Forelimb muscle (tissue), 1 donor: ENCODE results near the gene SPAG6. TPM values are rescaled to one million over a fixed set of nuclear protein-coding genes. Genes with fewer than 3 reads are reported as not detected.
"Not testable (repeated sequence)": the region's sequence is repeated elsewhere in the genome, so short reads cannot be mapped to it uniquely, and the experiment has no call there.

Source experiments
- DNase-seq: peaks from one replicate; pipeline ENCODE4 v3.0.0-alpha.2; 2013; ENCODE audit warnings: low read depth
- polyA plus RNA-seq: library from polyadenylated mRNA; unstranded; fragments of 120-200 nt; gene quantifications from one replicate; pipeline ENCODE4 v1.2.1, GENCODE V29; 2013; ENCODE audit not compliant: insufficient read length

Gene SPAG6
- polyA plus RNA-seq, 1 donor = 7.7 TPM

DNA sequence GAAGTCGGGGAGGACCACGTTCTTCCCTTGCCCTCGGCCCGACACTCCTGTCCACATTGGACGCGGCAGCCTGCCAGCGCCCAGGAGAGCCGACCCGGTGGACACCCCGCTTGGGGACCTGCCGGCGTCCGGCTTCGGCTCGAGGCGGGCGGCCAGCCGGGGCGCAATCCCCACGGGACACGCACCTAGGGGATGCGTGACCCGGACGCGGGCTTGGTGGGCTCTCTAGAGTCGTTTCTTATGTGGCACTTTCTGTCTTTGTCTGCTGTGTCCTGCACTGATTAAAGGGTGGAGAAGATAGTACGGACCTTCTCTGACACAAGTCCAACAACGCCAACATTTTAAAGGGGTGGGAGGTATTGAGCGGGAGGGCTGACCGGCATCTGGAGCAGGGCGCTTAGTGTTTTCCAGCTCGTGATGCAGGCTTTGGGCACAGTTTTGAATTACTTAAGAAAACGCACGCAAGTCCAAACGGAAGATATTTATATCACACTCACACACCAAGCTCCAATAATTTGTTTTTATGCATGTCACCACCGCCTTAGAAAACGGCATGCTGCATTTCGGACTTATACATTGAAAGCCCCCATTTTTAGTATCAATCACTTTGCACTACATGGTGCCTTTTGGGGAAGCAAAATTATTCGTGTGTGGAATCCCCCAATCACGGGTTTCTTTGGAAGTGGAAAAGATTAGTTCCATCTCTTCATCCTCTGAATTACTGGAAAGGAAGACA is 3.9 kb upstream of the SPAG6 start:
- DNase-seq = no peak

DNA sequence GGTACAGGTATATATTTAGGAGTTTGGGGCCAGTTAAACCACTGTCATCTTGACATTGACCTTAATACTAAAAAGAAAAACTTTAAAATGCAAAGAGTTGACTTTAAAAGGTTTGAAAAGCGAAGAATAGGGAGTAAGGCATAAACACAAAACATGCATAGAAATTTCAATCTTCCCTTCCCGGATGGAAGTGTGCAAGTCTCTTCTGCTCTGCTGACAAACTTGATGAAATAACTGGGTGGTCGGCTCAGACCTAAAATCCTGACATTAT is 3.4 kb upstream of the SPAG6 start:
- DNase-seq = no peak

DNA sequence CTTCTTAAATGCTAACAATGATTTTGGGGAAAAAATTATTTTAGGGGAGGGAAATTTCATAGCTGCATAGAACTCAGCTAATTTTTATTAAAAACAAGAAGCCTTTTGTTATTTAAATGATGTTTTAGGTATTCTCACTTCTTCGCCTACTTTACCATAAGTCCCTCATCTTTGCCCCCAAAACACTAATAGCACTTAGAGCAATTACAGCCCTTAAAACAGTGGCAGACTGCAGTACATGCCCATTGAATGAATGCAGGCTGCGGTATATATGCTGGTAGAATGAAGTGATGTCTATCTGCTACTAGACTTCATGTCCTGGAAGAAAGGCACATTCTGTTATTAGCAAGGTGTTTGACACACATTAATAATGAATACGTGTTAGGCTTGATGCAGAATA is 2.9 kb upstream of the SPAG6 start:
- DNase-seq = no peak

GRCh38 chr10:22343731-22344130 is 1.6 kb upstream of the SPAG6 start:
- no peak for DNase-seq

- DNase-seq = no peak
Measured at GRCh38 chr10:22344249-22344648, 1.0 kb upstream of the SPAG6 start.

DNA sequence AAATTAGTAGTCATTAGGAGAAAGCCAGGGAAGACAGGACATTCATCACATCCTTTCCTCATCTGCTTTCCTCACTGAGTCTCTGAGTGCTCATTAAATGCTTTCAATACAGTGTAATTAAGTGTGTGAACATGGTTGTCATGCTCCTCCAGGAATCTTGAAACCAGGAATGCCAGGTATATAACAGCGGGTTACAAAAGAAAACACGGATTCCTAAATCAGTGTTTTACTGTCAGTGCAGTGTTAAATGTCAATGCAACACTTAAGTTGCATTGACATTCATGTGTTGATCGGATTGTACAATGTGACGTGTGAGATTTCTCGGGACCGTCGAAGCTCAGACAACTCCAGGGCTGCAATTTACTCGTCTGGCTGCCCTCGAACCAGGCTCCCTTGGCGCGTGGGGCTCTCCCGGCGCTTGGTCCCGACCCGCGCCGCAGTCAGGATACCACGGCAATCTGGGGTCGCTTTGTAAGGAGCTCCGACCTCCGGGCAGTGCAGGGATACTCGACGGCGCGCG is 455 bp upstream of the SPAG6 start:
- no peak for DNase-seq

DNA sequence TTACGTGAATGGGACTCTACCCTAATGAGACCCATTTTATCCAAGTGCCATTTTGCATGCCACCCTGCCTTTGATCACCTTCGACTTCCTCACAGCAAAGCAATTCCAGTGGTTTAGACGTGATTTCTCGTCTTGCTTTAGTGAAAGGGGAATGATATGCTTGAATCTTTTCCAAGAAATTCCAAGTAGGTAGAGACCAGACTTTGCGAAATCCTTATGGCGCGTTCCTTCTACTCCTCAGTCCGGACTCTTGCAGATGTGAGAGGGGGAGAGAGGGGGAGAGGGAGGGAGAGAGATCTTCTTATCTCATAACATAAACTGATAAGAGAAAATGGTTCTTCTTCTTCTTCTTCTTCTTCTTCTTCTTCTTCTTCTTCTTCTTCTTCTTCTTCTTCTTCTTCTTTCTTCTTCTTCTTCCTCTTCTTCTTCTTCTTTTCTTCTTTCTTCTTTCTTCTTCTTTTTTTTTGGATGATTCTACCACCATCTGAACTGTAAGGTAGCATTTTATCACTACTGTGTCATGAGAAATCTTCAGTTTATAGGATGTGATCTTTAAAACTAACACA is 883 bp downstream of the SPAG6 start:
- DNase-seq = no peak

- no peak for DNase-seq
Measured at GRCh38 chr10:22349755-22350154, 4.5 kb downstream of the SPAG6 start.

DNA sequence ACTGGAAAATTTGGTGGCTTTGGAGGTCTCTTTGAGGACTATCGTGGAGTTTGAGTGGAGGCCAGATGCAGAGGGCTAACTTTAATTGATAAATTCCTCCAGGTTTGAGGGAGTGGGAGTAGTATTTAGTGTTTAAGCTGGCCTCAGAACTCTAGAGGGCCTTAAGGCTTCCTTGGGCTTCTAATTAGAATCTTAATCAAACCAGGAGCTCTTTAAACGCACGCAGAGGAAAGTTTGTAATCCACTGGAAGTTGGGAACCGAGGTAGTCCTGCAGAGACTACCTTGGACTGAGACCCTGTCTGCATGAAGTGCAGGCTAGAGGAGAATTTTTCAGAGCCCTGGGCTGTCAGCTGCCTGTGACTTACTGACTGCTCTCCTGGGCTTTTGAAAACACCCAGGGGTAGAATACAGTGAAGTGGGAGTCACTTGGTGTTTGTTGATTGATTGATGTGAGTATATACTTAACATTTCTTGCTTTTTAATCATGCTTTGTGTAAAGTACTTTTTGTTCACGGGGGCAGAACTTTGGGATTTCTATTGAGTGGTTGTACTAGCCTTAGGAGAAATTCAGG is 5.9 kb downstream of the SPAG6 start:
- DNase-seq = no peak

DNA sequence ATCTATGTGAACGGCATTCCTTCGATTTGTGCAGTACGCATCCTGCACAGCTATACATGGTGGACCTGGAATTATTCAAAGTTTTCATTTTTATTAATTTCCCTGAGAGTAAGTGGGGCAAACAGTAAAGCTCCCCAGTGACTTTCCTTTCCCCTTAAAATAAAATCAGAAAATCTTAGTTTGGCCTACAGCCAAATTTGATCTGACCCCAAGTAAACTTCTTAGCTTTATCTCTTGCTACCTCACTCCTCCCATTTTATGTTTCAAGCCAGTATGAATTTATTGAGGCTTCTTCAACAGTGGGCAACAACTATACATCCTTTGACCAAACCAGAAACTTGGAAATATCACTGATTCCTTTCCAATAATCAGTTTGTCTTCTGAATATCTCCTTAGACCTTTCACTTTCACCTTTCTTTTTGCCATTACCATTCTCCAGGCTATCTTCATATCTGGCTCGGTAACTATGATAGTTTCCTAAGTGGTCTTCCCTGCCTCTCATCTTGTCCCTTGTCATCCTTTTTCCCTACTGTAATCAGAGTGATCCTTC is 11.1 kb downstream of the SPAG6 start:
- DNase-seq = no peak

DNA sequence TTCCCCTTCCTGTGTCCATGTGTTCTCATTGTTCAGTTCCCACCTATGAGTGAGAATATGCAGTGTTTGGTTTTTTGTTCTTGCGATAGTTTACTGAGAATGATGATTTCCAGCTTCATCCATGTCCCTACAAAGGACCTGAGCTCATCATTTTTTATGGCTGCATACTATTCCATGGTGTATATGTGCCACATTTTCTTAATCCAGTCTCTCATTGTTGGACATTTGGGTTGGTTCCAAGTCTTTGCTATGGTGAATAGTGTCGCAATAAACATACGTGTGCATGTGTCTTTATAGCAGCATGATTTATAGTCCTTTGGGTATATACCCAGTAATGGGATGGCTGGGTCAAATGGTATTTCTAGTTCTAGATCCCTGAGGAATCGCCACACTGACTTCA is 12.5 kb downstream of the SPAG6 start:
- DNase-seq = not testable (repeated sequence)

GRCh38 chr10:22363305-22363704 is 18.0 kb downstream of the SPAG6 start:
- no peak for DNase-seq

DNA sequence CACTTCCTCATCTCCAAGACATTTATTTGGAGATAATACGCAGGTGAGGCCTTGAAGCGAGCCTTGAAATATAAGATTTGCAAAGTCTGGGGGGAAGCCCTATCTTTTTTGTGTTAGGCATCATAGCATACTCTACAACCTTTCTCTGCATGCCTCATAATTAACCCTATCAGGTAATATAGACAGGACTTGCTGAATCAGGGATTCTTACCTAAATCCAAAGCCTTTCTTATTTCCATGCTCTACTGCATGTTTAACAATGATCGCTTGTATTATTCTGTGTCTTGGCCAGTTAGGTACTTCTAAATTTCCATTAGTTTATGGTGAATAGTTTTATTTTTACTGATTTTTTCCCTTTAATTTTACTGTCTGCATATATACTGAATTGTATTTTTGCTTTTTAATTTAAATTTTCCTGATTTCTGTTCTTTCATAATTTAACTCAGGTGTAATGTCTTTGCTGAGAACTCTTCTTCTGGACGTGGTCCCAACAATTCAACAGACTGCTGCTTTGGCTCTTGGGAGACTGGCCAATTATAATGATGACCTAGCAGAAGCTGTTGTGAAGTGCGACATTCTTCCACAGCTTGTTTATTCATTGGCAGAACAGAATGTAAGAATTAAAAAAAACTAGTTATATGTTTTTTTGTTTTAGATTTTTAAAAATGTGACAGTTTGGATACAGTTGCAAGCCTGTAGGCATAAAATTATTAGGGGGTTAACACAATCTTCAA is 19.3 kb downstream of the SPAG6 start:
- no peak for DNase-seq

DNA sequence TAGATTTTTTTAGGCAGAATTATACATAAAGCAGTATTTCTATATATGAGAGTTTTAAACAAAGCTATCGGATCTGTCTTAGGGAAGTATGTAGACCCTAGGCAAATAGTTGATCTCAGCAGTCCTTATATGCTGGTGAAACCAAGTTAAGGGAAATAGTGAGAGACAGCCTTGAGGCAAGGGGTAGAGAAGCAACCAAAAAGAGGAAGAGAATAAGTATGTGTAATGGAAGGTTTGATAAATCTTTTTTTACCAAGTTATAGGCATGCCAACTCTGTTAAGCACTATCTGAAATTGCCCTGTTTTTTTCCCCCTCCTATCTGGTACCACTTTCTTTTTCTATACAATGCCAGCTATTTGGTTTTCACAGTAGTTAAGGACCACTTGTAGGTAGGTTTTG is 19.9 kb downstream of the SPAG6 start:
- DNase-seq = no peak

GRCh38 chr10:22365644-22366434 is 20.5 kb downstream of the SPAG6 start:
- DNase-seq = no peak

DNA sequence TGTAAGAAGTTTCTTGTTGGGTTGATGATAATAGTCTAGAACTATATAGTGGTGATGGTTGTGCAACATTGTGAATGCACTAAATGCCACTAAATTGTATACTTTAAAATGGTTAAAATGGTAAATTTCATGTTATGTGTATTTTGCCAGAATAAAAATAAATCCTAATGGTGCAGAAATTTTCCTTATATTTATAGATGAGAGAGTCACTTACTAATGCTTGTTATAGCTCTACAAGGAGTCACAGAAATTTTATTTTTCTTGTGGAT is 21.1 kb downstream of the SPAG6 start:
- no peak for DNase-seq

- no peak for DNase-seq
Measured at GRCh38 chr10:22366771-22367170, 21.5 kb downstream of the SPAG6 start.

- DNase-seq = no peak
Measured at GRCh38 chr10:22367471-22367870, 22.2 kb downstream of the SPAG6 start.

DNA sequence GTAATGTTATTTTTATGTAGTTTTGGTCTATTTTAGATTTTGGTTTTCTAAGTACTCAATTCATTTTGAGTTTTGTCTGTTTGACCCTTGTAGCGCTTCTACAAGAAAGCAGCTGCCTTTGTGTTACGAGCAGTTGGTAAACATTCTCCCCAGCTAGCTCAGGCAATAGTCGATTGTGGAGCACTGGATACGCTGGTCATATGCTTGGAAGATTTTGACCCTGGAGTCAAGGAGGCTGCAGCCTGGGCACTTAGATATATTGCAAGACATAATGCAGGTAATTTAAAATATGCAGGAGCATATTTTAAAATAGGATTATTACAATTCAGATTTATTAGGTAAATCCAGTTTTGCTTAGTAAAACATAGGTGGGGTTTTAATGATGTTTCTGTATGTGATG is 23.1 kb downstream of the SPAG6 start:
- no peak for DNase-seq

DNA sequence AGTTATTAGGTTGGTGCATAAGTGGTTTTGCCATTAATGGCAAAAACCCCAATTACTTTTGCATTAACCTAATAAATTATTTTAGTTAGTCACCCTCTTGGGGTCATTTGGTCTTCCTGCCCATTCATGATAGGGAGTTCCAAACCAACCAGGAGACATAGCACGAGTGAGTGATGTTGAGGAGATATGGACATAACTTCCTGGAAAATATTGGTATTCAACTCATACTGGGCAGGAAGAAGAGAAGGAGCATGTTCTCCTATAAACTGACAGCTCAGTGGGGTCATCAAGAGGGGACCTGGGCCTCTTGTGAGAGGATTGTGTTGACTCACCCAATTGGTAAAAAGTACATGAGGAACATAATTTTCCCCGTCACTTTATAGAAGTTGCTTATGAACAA is 23.7 kb downstream of the SPAG6 start:
- no peak for DNase-seq

GRCh38 chr10:22369434-22370072 is 24.3 kb downstream of the SPAG6 start:
- DNase-seq = no peak
